ENCODE data around the gene SLU7.

Gene SLU7

GRCh38 chr5:160356550-160357347, 62.1 kb downstream of the SLU7 start:
- Histone ChIP-seq H3K27me3 (ENCODE audit: insufficient read depth, low read length, poor library complexity) (no peaks in the 10 kb centered on the region), H3K4me2 (ENCODE audit: insufficient read depth, low read length) (no peak overlapping the region), H3K9ac (ENCODE audit: low read depth, low read length) (no peak overlapping the region), H4K20me1 (ENCODE audit: insufficient read depth, low read length) (no peaks in the 10 kb centered on the region), H3K36me3 (ENCODE audit: insufficient read depth, low read length) (no peaks in the 10 kb centered on the region), H3K4me1 (ENCODE audit: insufficient read depth, low read length) (no peaks in the 10 kb centered on the region), H2AFZ (ENCODE audit: low read depth, low read length) (no peak overlapping the region), H3K27ac (ENCODE audit: low read length) (no peak overlapping the region), H3K79me2 (ENCODE audit: insufficient read depth, low read length) (no peaks in the 10 kb centered on the region), H3K4me3 (ENCODE audit: low read depth in 1 of 2, low read length in 2 of 2) (no peak overlapping the region), H3K9me3 (ENCODE audit: insufficient read depth, low read length, severe bottlenecking) (no peaks in the 10 kb centered on the region)
- ATAC-seq (ENCODE audit: insufficient read depth, low read depth) (no peak), DNase-seq (no peak)
- no peak for TF ChIP-seq CTCF (IDR thresholded peaks at IDR 0.05; ENCODE audit: borderline replicate concordance, extremely low read depth, low read length, poor library complexity, severe bottlenecking)
- no peak for TF ChIP-seq EZH2 (IDR thresholded peaks at IDR 0.05; ENCODE audit: borderline replicate concordance, low read depth, low read length, severe bottlenecking)

GRCh38 chr5:160354666-160355065, 64.2 kb downstream of the SLU7 start:
- H3K36me3 ChIP-seq (ENCODE audit: insufficient read depth, low read length), result no peaks in the 10 kb centered on the region
- DNase-seq (no peak), ATAC-seq (ENCODE audit: insufficient read depth, low read depth) (no peak)
- H3K9ac ChIP-seq (ENCODE audit: low read depth, low read length), result no peak overlapping the region
- no peak overlapping the region for H3K27ac ChIP-seq (ENCODE audit: low read length)
- no peaks in the 10 kb centered on the region for H3K9me3 ChIP-seq (ENCODE audit: insufficient read depth, low read length, severe bottlenecking)
- no peaks in the 10 kb centered on the region for H3K79me2 ChIP-seq (ENCODE audit: insufficient read depth, low read length)
- H3K4me2 ChIP-seq (ENCODE audit: insufficient read depth, low read length), result no peak overlapping the region
- H3K27me3 ChIP-seq (ENCODE audit: insufficient read depth, low read length, poor library complexity), result no peaks in the 10 kb centered on the region
- no peak overlapping the region for H2AFZ ChIP-seq (ENCODE audit: low read depth, low read length)
- no peak overlapping the region for H3K4me3 ChIP-seq (ENCODE audit: low read depth in 1 of 2, low read length in 2 of 2)
- no peaks in the 10 kb centered on the region for H4K20me1 ChIP-seq (ENCODE audit: insufficient read depth, low read length)
- TF ChIP-seq CTCF (IDR thresholded peaks at IDR 0.05; ENCODE audit: borderline replicate concordance, extremely low read depth, low read length, poor library complexity, severe bottlenecking), result no peak
- no peak for TF ChIP-seq EZH2 (IDR thresholded peaks at IDR 0.05; ENCODE audit: borderline replicate concordance, low read depth, low read length, severe bottlenecking)
- H3K4me1 ChIP-seq (ENCODE audit: insufficient read depth, low read length), result no peaks in the 10 kb centered on the region

DNA sequence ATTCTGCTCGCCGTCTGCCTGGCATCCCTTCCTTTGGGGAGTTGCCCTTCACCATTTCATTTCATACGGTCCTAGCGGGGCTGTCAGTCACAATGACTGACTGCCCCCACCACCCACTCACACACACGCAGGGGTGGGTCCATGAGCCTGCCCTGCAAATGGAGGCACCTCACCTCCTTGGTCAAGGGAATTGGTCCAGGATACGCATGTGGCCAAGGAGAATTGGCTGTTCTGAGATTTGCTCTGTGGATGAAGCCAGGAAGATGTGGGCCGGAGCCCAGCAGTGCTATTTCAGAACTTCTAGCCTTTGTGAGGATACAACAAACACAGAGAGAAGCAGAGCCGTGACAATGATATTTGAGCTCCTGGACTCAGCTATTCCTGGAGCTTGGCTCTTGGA, 65.5 kb downstream of the SLU7 start:
- Histone ChIP-seq H3K4me3 (ENCODE audit: low read depth in 1 of 2, low read length in 2 of 2) (no peak overlapping the region), H3K9ac (ENCODE audit: low read depth, low read length) (no peak overlapping the region), H3K27me3 (ENCODE audit: insufficient read depth, low read length, poor library complexity) (no peaks in the 10 kb centered on the region), H3K36me3 (ENCODE audit: insufficient read depth, low read length) (no peaks in the 10 kb centered on the region), H3K4me2 (ENCODE audit: insufficient read depth, low read length) (no peak overlapping the region), H3K27ac (ENCODE audit: low read length) (no peak overlapping the region), H2AFZ (ENCODE audit: low read depth, low read length) (no peak overlapping the region), H3K4me1 (ENCODE audit: insufficient read depth, low read length) (no peaks in the 10 kb centered on the region), H3K9me3 (ENCODE audit: insufficient read depth, low read length, severe bottlenecking) (no peaks in the 10 kb centered on the region), H3K79me2 (ENCODE audit: insufficient read depth, low read length) (no peaks in the 10 kb centered on the region), H4K20me1 (ENCODE audit: insufficient read depth, low read length) (no peaks in the 10 kb centered on the region)
- ATAC-seq (ENCODE audit: insufficient read depth, low read depth) (no peak), DNase-seq (no peak)
- no peak for TF ChIP-seq EZH2 (IDR thresholded peaks at IDR 0.05; ENCODE audit: borderline replicate concordance, low read depth, low read length, severe bottlenecking)
- TF ChIP-seq CTCF (IDR thresholded peaks at IDR 0.05; ENCODE audit: borderline replicate concordance, extremely low read depth, low read length, poor library complexity, severe bottlenecking), result no peak
